Right lobe of liver (tissue), 6 donors: ENCODE results near the gene TAC4. TPM values are rescaled to one million over a fixed set of nuclear protein-coding genes. Genes with fewer than 3 reads are reported as not detected.
A peak's percentile ranks its signal among the peaks of the same experiment; 100 is the strongest.

Experiments used
- ATAC-seq, 4 donors: fragments of 200-7000 bp; cut with Tn5 transposase; one replicate each; pipeline ENCODE4 v1.9.1; 2020; ENCODE audit warnings: mild to moderate bottlenecking in 4 of 4, moderate library complexity in 4 of 4
- DNase-seq, 3 donors: peaks; one replicate each; pipeline ENCODE4 v3.0.0-alpha.2; 2020
- H3K27ac ChIP-seq, 3 donors: fragments of 200-600 bp; one replicate each; pipeline ENCODE4 v1.8.0; 2022
- H3K27me3 ChIP-seq, 2 donors: fragments of 200-600 bp; one replicate each; pipeline ENCODE4 v1.8.0; 2022
- H3K36me3 ChIP-seq, 4 donors: fragments of 200-600 bp; sonication (generic) in 1 of 4; one replicate each; pipeline versions ENCODE4 v1.5.1 to v1.8.0; 2017 to 2022; ENCODE audit warnings: control low read depth in 1 of 4
- H3K4me1 ChIP-seq, 4 donors: fragments of 200-600 bp; sonication (generic) in 1 of 4; one replicate each; pipeline versions ENCODE4 v1.5.1 to v1.8.0; 2017 to 2022; ENCODE audit warnings: control low read depth in 1 of 4
- H3K4me3 ChIP-seq, 3 donors: fragments of 200-600 bp; one replicate each; pipeline ENCODE4 v1.8.0; 2022
- H3K9me3 ChIP-seq, 4 donors: fragments of 200-600 bp; sonication (generic) in 1 of 4; one replicate each; pipeline versions ENCODE4 v1.5.1 to v1.8.0; 2017 to 2022; ENCODE audit warnings: control low read depth in 1 of 4
- POLR2A ChIP-seq: fragments of 450-650 bp; IDR thresholded peaks from one replicate; pipeline ENCODE4 v1.6.1; 2017; ENCODE audit warnings: antibody characterized with exemption, mild to moderate bottlenecking
- WGBS: methylation state at CpG from one replicate; pipeline ENCODE4 v1.1.6; 2018; ENCODE audit warnings: low coverage, low lambda C conversion rate; ENCODE audit not compliant: insufficient coverage; ENCODE audit errors: missing lambda C conversion rate; 5-methylcytosine and 5-hydroxymethylcytosine counted together
- intact Hi-C, 2 donors: fragments of 100-400 bp; cut with DNase I; formaldehyde crosslinking; loops; one replicate each; pipeline versions ENCODE4 v1.11.2 to v1.14.1; 2022
- total RNA-seq, 6 experiments: library from RNA; depleted of rRNA in 2 of 6; stranded (reverse); fragments of >200 nt in 2 of 6; fragmentation: NEBNext Ultra II Directional in 3 of 6; extraction: Animal tissue kit (Norgen Biotek cat#: 25700) in 3 of 6; gene quantifications; one replicate each; pipeline versions ENCODE4 v1.1.0 to v1.2.4, GENCODE V29; 2016 to 2023
- TF ChIP-seq, protein P1 (sequence below), 4 donors: fragments of 200-600 bp in 3 of 4; fragments of 450-650 bp in 1 of 4; IDR thresholded peaks; one replicate each; pipeline versions ENCODE4 v1.5.1 to v1.8.0; 2016 to 2022; ENCODE audit warnings: antibody characterized with exemption in 4 of 4, mild to moderate bottlenecking in 2 of 4
- donor health status: DM: no; HTN: yes; CAD: no.
- donor health status: DM: no; HTN: no; CAD: no.
- donor health status: DM: no; HTN: no; CAD: no.
- donor health status: DM: no; HTN: yes; CAD: no.
- donor health status: DM: no; HTN: yes; CAD: no.

The TAC4 gene
- total RNA-seq, 6 experiments from 2014 or later = not detected

DNA sequence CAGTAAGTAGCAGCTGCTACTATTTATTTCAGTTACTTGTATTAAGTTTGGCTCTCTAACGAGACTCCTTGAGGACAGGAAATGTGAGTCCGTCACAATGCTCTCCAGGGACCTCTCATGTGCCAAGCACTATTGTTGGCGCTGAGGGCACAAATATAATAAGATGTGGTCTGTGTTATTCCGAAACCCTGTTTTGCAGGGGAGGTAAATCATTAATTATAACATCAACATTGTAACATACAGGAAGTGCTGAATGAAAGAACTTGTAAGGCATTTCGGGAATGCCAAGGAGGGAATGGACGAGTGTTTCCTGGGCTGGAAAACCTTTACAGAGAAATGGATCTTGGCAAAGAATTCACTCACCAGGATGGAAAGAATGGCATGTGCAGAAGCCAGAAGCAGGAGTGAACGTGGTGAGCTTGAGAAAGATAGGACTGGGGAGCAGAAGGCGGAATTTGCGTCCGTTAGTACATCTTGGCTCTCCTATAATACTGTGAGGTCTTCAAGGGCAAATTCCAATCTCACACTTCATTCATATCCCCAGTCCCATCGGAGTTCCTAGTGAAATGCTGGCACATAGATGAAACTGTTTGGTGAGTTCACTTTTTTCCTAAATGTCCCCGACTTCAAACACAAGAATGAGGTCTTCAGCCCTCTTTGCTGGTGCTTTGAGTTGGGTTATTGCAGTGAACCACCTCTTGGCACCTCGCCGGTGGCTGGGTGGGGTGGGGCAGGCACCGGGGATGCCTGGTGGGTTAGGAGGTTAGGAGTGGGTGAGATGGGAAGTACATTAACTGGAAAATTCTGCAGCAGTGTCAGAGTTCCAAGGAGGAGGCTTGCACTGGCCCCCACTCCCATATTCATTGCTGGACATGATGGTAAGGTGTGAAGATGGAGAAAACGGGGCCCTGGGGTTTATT, 11.5 kb downstream of the TAC4 start:
- no peak overlapping the region for H3K4me3 ChIP-seq
- ATAC-seq (peak in 3 of 4 donors; percentile 13 to 54 (median 37)), DNase-seq (no peak)
- H3K9me3 ChIP-seq = no peaks in the 10 kb centered on the region
- peaks cover 0 to 5% (median 2%) of the 10 kb centered on the region in 4 donors for H3K36me3 ChIP-seq
- WGBS = 65% methylated on average over 14 of the region's 16 CpGs
- no peaks in the 10 kb centered on the region for H3K27me3 ChIP-seq
- TF ChIP-seq POLR2A = no peak
- TF ChIP-seq, protein P1, sequence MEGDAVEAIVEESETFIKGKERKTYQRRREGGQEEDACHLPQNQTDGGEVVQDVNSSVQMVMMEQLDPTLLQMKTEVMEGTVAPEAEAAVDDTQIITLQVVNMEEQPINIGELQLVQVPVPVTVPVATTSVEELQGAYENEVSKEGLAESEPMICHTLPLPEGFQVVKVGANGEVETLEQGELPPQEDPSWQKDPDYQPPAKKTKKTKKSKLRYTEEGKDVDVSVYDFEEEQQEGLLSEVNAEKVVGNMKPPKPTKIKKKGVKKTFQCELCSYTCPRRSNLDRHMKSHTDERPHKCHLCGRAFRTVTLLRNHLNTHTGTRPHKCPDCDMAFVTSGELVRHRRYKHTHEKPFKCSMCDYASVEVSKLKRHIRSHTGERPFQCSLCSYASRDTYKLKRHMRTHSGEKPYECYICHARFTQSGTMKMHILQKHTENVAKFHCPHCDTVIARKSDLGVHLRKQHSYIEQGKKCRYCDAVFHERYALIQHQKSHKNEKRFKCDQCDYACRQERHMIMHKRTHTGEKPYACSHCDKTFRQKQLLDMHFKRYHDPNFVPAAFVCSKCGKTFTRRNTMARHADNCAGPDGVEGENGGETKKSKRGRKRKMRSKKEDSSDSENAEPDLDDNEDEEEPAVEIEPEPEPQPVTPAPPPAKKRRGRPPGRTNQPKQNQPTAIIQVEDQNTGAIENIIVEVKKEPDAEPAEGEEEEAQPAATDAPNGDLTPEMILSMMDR (IDR thresholded peaks at IDR 0.05) = no peak
- intact Hi-C loops = no loop called here
- H3K4me1 ChIP-seq = peaks cover 0 to 11% (median 0%) of the 10 kb centered on the region in 4 donors
- H3K27ac ChIP-seq = no peak overlapping the region

DNA sequence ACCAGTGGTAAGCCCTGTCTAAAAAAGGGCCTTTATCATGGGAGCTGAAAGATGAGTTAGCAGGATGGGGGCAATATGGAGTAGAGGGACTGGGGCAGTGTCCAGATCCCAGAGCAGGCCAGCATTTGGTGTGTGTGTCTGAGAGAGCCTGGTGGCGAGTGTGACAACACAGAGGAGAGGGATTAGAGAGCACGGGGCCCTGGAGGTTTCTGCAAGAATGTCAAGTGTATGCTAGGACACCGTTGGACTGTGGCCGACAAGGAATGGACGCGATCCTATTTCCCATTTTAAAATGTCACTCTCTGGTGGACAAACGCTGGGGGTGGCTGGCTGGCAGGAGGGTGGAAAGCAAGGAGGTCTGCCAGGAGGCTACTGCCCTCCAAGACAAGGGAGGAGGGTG, 12.4 kb downstream of the TAC4 start:
- no peak for ATAC-seq
- intact Hi-C loops = no loop called here

DNA sequence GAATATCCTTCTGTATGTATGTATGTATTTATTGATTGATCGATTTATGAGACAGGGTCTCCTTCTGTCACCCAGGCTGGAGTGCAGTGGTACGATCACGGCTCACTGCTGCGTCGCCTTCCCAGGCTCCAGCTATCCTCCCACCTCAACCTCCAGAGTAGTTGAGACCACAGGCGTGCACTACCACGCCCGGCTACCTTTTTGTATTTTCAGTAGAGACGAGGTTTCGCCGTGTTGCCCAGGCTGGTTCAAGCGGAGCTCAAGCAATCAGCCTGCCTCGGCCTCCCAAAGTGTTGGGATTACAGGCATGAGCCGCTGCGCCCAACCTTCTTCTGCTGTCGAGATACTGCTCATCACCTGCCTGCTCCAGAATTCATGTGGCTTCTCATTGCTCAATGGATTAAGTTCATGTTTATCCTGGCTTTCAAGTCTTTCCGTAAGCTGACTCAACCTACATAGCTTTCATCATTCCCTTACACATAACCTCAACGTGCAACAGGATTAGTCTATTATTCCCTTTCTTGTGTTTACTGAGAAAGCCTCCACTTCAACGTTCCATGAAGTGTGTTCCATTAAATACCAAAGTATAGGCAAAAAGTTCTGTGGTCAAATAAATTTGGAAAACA, 13.6 kb downstream of the TAC4 start:
- Histone ChIP-seq H3K36me3 (peaks cover 0 to 6% (median 3%) of the 10 kb centered on the region in 4 donors), H3K9me3 (no peaks in the 10 kb centered on the region), H3K4me1 (peaks cover 0 to 11% (median 0%) of the 10 kb centered on the region in 4 donors), H3K4me3 (no peak overlapping the region), H3K27me3 (no peaks in the 10 kb centered on the region), H3K27ac (no peak overlapping the region)
- ATAC-seq (no peak), DNase-seq (no peak)
- 98% methylated on average over 14 of the region's 19 CpGs for WGBS
- TF ChIP-seq, protein P1 (IDR thresholded peaks at IDR 0.05) = no peak
- TF ChIP-seq POLR2A = no peak
- intact Hi-C loops = no loop called here

More for the DNA sequence above, 12.4 kb downstream of the TAC4 start:
- WGBS = 86% methylated on average over 4 of the region's 7 CpGs
- H3K9me3 ChIP-seq = no peaks in the 10 kb centered on the region
- TF ChIP-seq, protein P1 (IDR thresholded peaks at IDR 0.05) = no peak
- no peak for TF ChIP-seq POLR2A
- H3K4me3 ChIP-seq = no peak overlapping the region
- DNase-seq = no peak
- no peaks in the 10 kb centered on the region for H3K27me3 ChIP-seq
- peaks cover 0 to 11% (median 0%) of the 10 kb centered on the region in 4 donors for H3K4me1 ChIP-seq
- H3K36me3 ChIP-seq = peaks cover 0 to 5% (median 2%) of the 10 kb centered on the region in 4 donors
- no peak overlapping the region for H3K27ac ChIP-seq

DNA sequence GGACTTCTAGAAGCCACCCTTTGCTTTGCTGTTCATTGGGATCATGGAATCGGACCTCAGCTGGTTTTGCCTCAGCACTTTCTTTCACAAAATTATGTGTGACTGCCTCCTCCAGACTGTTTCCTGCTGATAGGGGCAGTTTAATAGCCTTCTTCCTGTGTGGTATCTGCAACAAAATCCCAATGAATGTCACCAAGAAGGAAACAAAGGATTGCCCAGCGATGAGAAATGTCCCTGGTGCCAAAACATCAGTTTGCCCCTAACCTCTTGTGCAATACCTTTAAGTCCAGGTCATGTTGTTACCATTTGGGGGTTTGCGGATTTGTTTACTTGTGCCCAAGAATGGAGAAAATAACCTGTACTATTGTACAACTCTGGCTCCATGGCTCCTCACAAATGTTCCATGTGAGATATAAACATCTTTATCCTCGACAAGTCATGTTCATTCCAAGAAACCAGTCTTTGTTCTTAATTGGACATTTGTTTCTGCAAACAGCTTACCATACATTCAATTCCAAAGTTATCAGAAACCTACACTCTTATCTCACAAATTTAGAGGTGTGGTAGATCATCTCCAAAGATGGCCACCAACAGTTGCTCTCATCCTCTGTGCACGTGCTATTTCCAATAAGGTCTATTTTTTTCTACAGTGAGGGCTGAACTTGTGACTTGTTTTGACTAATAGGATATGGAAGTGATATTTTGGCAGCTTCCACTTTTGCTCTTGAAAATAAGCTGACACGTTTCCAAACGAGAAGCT, 14.8 kb downstream of the TAC4 start:
- H3K9me3 ChIP-seq = no peaks in the 10 kb centered on the region
- intact Hi-C loops = no loop called here
- no peak overlapping the region for H3K27ac ChIP-seq
- 46% methylated on average over 7 of the region's 7 CpGs for WGBS
- H3K27me3 ChIP-seq = no peaks in the 10 kb centered on the region
- TF ChIP-seq POLR2A = no peak
- TF ChIP-seq, protein P1 (IDR thresholded peaks at IDR 0.05) = no peak
- ATAC-seq (peak; percentile 31 to 60 (median 52)), DNase-seq (no peak)
- H3K4me3 ChIP-seq = no peak overlapping the region
- peaks cover 0 to 13% (median 4%) of the 10 kb centered on the region in 4 donors for H3K36me3 ChIP-seq
- H3K4me1 ChIP-seq = peaks cover 0 to 11% (median 0%) of the 10 kb centered on the region in 4 donors
